Measurements from ENCODE around the gene APOH. TPM values are rescaled to one million over a fixed set of nuclear protein-coding genes. Genes with fewer than 3 reads are reported as not detected.

The APOH gene
- total and polyA plus RNA-seq, 2 of the 13 experiments (the other 11 are each of a cell fraction or from before 2014, with no cell fraction given) = 4,846 to 5,748 TPM

DNA sequence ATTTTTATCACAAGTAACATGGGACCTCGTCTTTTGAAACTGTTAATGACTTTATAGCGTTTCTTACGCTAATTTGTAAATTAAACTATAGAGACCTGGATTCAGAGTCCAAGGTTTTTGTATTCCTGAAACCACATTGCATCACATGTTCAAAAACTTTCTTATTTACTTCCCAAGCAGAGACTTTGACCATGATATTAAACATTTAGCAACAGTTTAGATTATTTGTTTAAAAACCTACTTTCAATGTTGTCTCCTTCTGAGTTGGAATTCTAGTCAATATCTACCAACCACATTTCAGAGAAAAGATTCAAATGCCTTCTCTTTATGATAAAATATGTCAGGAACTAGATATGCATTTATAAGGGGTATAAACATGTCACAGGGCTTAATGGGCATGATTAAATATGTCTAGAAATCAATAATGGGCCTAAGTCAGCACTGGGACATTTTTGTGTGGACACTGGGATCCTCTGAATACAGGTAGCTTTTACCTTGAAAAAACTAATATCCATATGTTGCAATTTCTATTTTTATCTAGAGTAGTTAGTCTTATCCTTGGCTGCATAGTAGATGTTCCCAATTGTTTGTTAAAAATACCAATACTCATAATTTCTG is 6.3 kb upstream of the APOH start (continued):
- TF ChIP-seq, protein P1, sequence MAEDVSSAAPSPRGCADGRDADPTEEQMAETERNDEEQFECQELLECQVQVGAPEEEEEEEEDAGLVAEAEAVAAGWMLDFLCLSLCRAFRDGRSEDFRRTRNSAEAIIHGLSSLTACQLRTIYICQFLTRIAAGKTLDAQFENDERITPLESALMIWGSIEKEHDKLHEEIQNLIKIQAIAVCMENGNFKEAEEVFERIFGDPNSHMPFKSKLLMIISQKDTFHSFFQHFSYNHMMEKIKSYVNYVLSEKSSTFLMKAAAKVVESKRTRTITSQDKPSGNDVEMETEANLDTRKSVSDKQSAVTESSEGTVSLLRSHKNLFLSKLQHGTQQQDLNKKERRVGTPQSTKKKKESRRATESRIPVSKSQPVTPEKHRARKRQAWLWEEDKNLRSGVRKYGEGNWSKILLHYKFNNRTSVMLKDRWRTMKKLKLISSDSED (CRISPR knock-in tag; IDR thresholded peaks at IDR 0.05) = no peak
- TF ChIP-seq EEA1 (CRISPR knock-in tag; IDR thresholded peaks at IDR 0.05; ENCODE audit: borderline replicate concordance) (no peak), ZNF672 (CRISPR knock-in tag; IDR thresholded peaks at IDR 0.05) (no peak), PAX8 (CRISPR knock-in tag; IDR thresholded peaks at IDR 0.05; ENCODE audit: borderline replicate concordance) (no peak), SIN3A (IDR thresholded peaks at IDR 0.05; ENCODE audit: borderline replicate concordance, low read depth, low read length) (no peak), CENPX (CRISPR knock-in tag; IDR thresholded peaks at IDR 0.05) (no peak), ZNF230 (CRISPR knock-in tag; IDR thresholded peaks at IDR 0.05) (no peak), NONO (IDR thresholded peaks at IDR 0.05) (no peak), NONO (CRISPR knock-in tag; conservative IDR thresholded peaks at IDR 0.05) (0 out of 2 replicates have a peak, but pooled peaks have one; percentile 29), ZNF205 (CRISPR knock-in tag; IDR thresholded peaks at IDR 0.05) (no peak), DPF2 (CRISPR knock-in tag; IDR thresholded peaks at IDR 0.05; ENCODE audit: borderline replicate concordance, low read depth) (peak; percentile 87; the same call in 1 of the 2 replicates), BRD4 (CRISPR knock-in tag; IDR thresholded peaks at IDR 0.05) (no peak), ZNF530 (CRISPR knock-in tag; IDR thresholded peaks at IDR 0.05; ENCODE audit: low read depth) (no peak), ZNF788 (CRISPR knock-in tag; IDR thresholded peaks at IDR 0.05; ENCODE audit: borderline replicate concordance) (no peak), ZNF644 (CRISPR knock-in tag; IDR thresholded peaks at IDR 0.05; ENCODE audit: low read depth) (no peak), ZNF572 (CRISPR knock-in tag; IDR thresholded peaks at IDR 0.05) (no peak)
- TF ChIP-seq, protein P2, sequence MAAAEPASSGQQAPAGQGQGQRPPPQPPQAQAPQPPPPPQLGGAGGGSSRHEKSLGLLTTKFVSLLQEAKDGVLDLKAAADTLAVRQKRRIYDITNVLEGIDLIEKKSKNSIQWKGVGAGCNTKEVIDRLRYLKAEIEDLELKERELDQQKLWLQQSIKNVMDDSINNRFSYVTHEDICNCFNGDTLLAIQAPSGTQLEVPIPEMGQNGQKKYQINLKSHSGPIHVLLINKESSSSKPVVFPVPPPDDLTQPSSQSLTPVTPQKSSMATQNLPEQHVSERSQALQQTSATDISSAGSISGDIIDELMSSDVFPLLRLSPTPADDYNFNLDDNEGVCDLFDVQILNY (CRISPR knock-in tag; conservative IDR thresholded peaks at IDR 0.05) = no peak
- TF ChIP-seq, protein P3, sequence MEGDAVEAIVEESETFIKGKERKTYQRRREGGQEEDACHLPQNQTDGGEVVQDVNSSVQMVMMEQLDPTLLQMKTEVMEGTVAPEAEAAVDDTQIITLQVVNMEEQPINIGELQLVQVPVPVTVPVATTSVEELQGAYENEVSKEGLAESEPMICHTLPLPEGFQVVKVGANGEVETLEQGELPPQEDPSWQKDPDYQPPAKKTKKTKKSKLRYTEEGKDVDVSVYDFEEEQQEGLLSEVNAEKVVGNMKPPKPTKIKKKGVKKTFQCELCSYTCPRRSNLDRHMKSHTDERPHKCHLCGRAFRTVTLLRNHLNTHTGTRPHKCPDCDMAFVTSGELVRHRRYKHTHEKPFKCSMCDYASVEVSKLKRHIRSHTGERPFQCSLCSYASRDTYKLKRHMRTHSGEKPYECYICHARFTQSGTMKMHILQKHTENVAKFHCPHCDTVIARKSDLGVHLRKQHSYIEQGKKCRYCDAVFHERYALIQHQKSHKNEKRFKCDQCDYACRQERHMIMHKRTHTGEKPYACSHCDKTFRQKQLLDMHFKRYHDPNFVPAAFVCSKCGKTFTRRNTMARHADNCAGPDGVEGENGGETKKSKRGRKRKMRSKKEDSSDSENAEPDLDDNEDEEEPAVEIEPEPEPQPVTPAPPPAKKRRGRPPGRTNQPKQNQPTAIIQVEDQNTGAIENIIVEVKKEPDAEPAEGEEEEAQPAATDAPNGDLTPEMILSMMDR (CRISPR knock-in tag; IDR thresholded peaks at IDR 0.05) = no peak
- TF ChIP-seq, protein P4, sequence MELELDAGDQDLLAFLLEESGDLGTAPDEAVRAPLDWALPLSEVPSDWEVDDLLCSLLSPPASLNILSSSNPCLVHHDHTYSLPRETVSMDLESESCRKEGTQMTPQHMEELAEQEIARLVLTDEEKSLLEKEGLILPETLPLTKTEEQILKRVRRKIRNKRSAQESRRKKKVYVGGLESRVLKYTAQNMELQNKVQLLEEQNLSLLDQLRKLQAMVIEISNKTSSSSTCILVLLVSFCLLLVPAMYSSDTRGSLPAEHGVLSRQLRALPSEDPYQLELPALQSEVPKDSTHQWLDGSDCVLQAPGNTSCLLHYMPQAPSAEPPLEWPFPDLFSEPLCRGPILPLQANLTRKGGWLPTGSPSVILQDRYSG (CRISPR knock-in tag; IDR thresholded peaks at IDR 0.05) = no peak
- TF ChIP-seq, protein P5, sequence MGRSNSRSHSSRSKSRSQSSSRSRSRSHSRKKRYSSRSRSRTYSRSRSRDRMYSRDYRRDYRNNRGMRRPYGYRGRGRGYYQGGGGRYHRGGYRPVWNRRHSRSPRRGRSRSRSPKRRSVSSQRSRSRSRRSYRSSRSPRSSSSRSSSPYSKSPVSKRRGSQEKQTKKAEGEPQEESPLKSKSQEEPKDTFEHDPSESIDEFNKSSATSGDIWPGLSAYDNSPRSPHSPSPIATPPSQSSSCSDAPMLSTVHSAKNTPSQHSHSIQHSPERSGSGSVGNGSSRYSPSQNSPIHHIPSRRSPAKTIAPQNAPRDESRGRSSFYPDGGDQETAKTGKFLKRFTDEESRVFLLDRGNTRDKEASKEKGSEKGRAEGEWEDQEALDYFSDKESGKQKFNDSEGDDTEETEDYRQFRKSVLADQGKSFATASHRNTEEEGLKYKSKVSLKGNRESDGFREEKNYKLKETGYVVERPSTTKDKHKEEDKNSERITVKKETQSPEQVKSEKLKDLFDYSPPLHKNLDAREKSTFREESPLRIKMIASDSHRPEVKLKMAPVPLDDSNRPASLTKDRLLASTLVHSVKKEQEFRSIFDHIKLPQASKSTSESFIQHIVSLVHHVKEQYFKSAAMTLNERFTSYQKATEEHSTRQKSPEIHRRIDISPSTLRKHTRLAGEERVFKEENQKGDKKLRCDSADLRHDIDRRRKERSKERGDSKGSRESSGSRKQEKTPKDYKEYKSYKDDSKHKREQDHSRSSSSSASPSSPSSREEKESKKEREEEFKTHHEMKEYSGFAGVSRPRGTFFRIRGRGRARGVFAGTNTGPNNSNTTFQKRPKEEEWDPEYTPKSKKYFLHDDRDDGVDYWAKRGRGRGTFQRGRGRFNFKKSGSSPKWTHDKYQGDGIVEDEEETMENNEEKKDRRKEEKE (IDR thresholded peaks at IDR 0.05) = no peak
- TF ChIP-seq, protein P6, sequence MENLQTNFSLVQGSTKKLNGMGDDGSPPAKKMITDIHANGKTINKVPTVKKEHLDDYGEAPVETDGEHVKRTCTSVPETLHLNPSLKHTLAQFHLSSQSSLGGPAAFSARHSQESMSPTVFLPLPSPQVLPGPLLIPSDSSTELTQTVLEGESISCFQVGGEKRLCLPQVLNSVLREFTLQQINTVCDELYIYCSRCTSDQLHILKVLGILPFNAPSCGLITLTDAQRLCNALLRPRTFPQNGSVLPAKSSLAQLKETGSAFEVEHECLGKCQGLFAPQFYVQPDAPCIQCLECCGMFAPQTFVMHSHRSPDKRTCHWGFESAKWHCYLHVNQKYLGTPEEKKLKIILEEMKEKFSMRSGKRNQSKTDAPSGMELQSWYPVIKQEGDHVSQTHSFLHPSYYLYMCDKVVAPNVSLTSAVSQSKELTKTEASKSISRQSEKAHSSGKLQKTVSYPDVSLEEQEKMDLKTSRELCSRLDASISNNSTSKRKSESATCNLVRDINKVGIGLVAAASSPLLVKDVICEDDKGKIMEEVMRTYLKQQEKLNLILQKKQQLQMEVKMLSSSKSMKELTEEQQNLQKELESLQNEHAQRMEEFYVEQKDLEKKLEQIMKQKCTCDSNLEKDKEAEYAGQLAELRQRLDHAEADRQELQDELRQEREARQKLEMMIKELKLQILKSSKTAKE (CRISPR knock-in tag; IDR thresholded peaks at IDR 0.05; ENCODE audit: borderline replicate concordance) = no peak

All from HepG2 (cell line).